Ammon's horn (tissue), 1 donor: ENCODE measurements around the gene LRRC36.

Experiments used
- DNase-seq: peaks from one replicate; pipeline ENCODE4 v3.0.0-alpha.2; 2016; ENCODE audit warnings: low spot score

Gene LRRC36

GRCh38 chr16:67294171-67294757 lies 32.4 kb upstream of the LRRC36 start:
- DNase-seq, result no peak

- no peak for DNase-seq
Observed at GRCh38 chr16:67294938-67295361, 31.7 kb upstream of the LRRC36 start.

GRCh38 chr16:67296420-67296819 lies 30.2 kb upstream of the LRRC36 start:
- no peak for DNase-seq

- DNase-seq, result no peak
Observed at GRCh38 chr16:67298277-67298676, 28.3 kb upstream of the LRRC36 start.

- DNase-seq, result no peak
Observed at GRCh38 chr16:67299269-67299668, 27.3 kb upstream of the LRRC36 start.

GRCh38 chr16:67301080-67301782 lies 25.4 kb upstream of the LRRC36 start:
- no peak for DNase-seq

GRCh38 chr16:67302076-67302475 lies 24.5 kb upstream of the LRRC36 start:
- no peak for DNase-seq

GRCh38 chr16:67302970-67303369 lies 23.6 kb upstream of the LRRC36 start:
- no peak for DNase-seq

GRCh38 chr16:67304020-67304419 lies 22.6 kb upstream of the LRRC36 start:
- no peak for DNase-seq

GRCh38 chr16:67305216-67306071 lies 21.2 kb upstream of the LRRC36 start:
- no peak for DNase-seq

- DNase-seq, result no peak
Observed at GRCh38 chr16:67310561-67310960, 16.1 kb upstream of the LRRC36 start.

GRCh38 chr16:67311607-67312488 lies 14.8 kb upstream of the LRRC36 start:
- peak; percentile 46 for DNase-seq

GRCh38 chr16:67312719-67313118 lies 13.9 kb upstream of the LRRC36 start:
- DNase-seq, result no peak

GRCh38 chr16:67317853-67318252 lies 8.8 kb upstream of the LRRC36 start:
- DNase-seq, result no peak

- DNase-seq, result no peak
Observed at GRCh38 chr16:67326115-67326471, 522 bp upstream of the LRRC36 start.

- DNase-seq, result no peak
Observed at GRCh38 chr16:67327743-67328142, 1.1 kb downstream of the LRRC36 start.

- no peak for DNase-seq
Observed at GRCh38 chr16:67329901-67330300, 3.3 kb downstream of the LRRC36 start.

- DNase-seq, result no peak
Observed at GRCh38 chr16:67333315-67333714, 6.7 kb downstream of the LRRC36 start.

- no peak for DNase-seq
Observed at GRCh38 chr16:67336116-67336515, 9.5 kb downstream of the LRRC36 start.

GRCh38 chr16:67336648-67337047 lies 10.0 kb downstream of the LRRC36 start:
- DNase-seq, result no peak

- DNase-seq, result no peak
Observed at GRCh38 chr16:67339453-67339852, 12.8 kb downstream of the LRRC36 start.

GRCh38 chr16:67341250-67341649 lies 14.6 kb downstream of the LRRC36 start:
- no peak for DNase-seq
